Subcutaneous adipose tissue (tissue), 4 donors: Measurements from ENCODE around the gene PARVB. TPM values are rescaled to one million over a fixed set of nuclear protein-coding genes. Genes with fewer than 3 reads are reported as not detected.

Experiments
- CTCF ChIP-seq: fragments of 450-650 bp; IDR thresholded peaks from one replicate; pipeline ENCODE4 v1.5.1; 2016; ENCODE audit warnings: low read depth, mild to moderate bottlenecking, control low read depth, antibody characterized with exemption, moderate library complexity
- total RNA-seq, 4 donors: library from RNA; depleted of rRNA; stranded (reverse); fragments of >200 nt; gene quantifications; one replicate each; pipeline ENCODE4 v1.1.0, GENCODE V29; 2016

The PARVB gene
- total RNA-seq, 4 donors from 2014 or later = 47.8 to 175 (median 52.8) TPM

GRCh38 chr22:44098966-44099530 is 74.9 kb downstream of the PARVB start:
- TF ChIP-seq CTCF = no peak

- TF ChIP-seq CTCF = no peak
Observed at GRCh38 chr22:44099696-44100095, 75.6 kb downstream of the PARVB start.

GRCh38 chr22:44100411-44100810 is 76.3 kb downstream of the PARVB start:
- TF ChIP-seq CTCF = no peak

- no peak for TF ChIP-seq CTCF
Observed at GRCh38 chr22:44102121-44102520, 78.0 kb downstream of the PARVB start.

- no peak for TF ChIP-seq CTCF
Observed at GRCh38 chr22:44102856-44103255, 78.8 kb downstream of the PARVB start.

GRCh38 chr22:44103735-44104480 is 79.8 kb downstream of the PARVB start:
- TF ChIP-seq CTCF = no peak

GRCh38 chr22:44107340-44107739 is 83.2 kb downstream of the PARVB start:
- no peak for TF ChIP-seq CTCF
